Stimulated activated CD4-positive, alpha-beta T cell treated with anti-CD3 and anti-CD28 coated beads, Interleukin-15, amount 100 ng/mL, for 48 hours (primary cell): Measurements from ENCODE around the gene IWS1.
A peak's percentile ranks its signal among the peaks of the same experiment; 100 is the strongest.
"Not testable (repeated sequence)": the region's sequence is repeated elsewhere in the genome, so short reads cannot be mapped to it uniquely, and the experiment has no call there.

Experiments used
- DNase-seq, 2 donors: peaks; one replicate each; pipeline ENCODE4 v3.0.0-alpha.2; 2020; ENCODE audit warnings: low read depth in 2 of 2

Gene IWS1

GRCh38 chr2:127526132-127527000 lies at the start of gene IWS1:
IWS1 (minus strand) TSS chr2:127526489; CDS start chr2:127526208, 281 bp downstream.
- peak; percentile 88 to 89 for DNase-seq

DNA sequence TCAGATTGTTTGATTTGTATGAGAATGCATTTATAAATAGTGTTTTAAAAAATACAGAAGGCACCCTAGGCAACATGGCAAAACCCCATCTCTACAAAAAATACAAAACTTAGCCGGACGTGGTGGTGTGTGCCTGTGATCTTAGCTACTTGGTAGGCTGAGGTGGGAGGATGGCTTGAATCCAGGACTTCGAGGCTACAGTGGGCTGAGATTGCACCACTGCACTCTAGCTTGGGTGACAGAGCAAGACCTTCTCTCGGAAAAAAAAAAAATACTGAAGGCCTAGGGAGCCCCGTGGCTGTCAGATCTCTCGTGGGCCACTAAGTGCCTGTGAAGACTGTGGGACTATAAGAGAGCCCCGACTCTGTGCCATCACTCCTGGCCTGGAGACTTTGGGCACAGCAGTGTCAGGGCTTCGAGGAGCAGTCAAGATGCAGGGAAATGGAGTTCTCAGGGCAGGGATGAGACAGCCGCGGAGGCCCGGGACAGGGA lies 49.7 kb upstream of the IWS1 start:
- DNase-seq: no peak

DNA sequence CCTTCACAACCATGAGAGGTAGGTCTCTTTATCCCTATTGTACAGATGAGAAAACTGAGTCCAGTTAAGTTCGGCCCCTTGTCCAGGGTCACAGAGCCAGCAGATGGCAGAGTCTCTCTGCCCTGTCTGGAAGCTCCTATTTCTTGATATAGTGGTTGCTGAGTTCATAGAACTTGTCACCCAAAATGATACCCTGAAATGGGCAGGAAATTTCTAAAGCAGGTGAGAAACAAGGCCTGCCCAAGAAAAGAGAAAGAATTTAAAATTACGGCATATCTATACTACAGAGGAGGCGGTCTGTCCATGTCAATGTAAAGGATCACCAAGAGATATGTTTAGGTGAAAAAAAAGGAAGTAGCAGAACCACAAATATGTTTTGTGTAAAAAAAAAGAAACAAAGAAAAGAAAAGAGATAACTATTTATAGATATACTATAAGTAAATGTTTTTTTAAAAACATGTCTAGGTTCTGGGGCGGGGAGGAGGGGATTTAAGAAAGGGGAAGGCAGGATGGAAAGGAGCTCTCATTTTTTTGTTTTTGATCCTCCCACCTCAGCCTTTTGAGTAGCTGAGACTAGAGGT lies 49.0 kb upstream of the IWS1 start:
- no peak for DNase-seq

DNA sequence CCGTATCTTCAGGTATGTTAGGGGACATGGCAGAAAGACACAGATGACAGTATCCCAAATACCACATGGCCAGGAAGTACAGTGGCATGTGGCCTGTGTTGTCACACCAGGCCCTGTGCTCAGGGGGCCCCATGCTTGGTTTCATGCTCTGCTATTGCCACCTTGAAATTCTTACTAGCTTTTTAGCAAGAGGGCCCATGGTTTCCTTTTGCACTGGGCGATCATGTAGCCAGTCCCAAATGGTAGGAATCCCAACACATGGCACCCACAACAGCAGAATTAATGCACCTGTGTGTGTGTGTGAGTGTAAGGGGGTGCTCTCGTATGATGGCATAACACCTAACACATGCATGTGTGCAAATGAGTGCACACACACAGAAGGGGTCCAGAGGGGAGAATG lies 48.4 kb upstream of the IWS1 start:
- DNase-seq: no peak

DNA sequence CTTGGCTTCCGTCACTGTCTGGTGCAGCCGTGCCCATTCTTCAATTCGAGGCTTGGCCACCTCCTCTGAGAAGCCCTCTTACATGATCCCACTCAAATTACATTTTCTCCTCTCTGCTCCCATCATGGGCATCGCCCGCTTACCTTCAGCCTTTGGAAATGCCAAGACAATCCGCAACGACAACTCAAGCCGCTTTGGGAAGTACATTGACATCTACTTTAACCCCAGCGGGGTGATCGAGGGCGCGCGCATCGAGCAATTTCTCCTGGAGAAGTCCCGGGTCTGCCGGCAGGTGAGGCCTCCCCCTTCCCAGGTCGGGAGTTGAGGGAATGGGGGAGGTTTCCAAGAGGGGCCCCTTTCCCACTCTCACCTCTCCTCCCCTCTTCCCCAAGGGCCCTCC lies 47.5 kb upstream of the IWS1 start:
- no peak for DNase-seq

DNA sequence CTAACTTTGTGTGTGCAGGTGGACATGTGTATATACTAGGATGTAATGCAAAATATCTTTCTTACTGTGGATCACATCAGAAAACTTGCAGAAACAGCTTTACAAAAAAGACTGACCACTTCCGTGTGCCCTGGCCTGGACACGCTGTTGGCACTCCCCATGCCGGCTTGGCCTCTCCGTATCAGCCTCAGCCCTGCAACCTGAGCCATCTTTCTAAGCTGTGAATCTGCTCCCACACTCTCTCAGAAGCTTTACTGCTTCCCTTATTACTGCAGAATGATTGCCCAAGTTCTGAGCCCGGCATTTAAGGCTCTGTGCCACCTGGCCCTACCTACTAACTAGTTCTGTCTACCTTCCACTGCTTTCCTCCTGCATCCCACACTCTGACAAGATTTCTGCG lies 47.0 kb upstream of the IWS1 start:
- DNase-seq: no peak

GRCh38 chr2:127572841-127573240 lies 46.6 kb upstream of the IWS1 start:
- no peak for DNase-seq

GRCh38 chr2:127572352-127572751 lies 46.1 kb upstream of the IWS1 start:
- DNase-seq: not testable (repeated sequence)

- no peak for DNase-seq
These were observed 44.3 kb upstream of the IWS1 start for GRCh38 chr2:127570282-127571250.

DNA sequence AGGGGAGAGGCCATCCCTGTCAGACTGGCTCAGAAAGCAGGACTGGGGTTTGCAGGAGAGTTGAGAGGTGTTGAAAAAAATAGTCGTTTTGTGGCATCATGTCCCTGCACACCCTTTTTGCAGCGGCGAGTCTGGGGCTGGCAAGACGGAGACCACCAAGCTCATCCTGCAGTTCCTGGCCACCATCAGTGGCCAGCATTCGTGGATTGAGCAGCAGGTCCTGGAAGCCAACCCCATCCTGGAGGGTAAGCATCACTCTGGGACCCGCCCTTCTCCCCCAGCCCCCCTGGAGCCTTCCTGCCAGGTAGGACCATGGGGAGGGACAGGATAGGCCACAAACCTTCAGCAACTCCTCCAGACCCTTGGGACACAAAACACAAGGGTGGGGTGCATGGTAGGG lies 43.4 kb upstream of the IWS1 start:
- DNase-seq: no peak

- no peak for DNase-seq
These were observed 41.8 kb upstream of the IWS1 start for GRCh38 chr2:127568128-127568527.

DNA sequence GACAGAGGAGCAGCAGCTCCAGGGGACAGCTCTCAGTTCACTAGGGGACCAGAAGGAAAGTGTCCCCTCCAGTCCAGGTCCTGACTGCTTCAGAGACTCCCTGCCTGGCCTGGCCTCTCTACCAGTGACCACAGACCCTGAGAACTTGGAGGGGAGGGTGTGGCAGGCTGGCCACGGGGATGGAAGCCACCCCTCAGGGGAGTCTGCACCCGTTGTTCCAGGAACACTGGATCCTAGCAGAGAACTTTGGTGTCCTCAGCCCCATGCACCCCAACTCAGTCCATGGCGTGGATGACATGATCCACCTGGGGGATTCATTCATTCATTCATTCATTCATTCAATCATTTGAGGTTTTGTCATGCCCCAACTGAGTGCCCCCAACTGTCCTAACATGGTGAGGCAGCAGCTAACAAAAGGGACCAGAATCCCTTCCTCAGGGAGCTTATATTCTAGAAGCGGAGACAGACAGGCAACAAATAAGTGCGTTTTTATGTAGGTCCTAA lies 41.1 kb upstream of the IWS1 start:
- no peak for DNase-seq

GRCh38 chr2:127566576-127566975 lies 40.3 kb upstream of the IWS1 start:
- DNase-seq: no peak

DNA sequence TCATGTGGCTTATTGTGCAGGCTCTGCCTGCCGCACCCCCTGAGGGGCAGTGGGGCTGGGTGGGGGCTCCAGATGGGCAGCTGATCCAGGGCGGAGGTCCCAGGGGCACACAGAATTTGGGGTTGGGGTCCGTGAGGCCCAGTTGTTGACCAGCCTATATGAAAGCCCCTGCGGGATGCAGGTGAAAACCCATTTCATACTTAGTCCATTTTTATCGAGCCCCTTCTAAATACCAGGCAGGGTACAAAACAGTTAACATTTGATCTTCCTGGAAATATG lies 39.8 kb upstream of the IWS1 start:
- no peak for DNase-seq

DNA sequence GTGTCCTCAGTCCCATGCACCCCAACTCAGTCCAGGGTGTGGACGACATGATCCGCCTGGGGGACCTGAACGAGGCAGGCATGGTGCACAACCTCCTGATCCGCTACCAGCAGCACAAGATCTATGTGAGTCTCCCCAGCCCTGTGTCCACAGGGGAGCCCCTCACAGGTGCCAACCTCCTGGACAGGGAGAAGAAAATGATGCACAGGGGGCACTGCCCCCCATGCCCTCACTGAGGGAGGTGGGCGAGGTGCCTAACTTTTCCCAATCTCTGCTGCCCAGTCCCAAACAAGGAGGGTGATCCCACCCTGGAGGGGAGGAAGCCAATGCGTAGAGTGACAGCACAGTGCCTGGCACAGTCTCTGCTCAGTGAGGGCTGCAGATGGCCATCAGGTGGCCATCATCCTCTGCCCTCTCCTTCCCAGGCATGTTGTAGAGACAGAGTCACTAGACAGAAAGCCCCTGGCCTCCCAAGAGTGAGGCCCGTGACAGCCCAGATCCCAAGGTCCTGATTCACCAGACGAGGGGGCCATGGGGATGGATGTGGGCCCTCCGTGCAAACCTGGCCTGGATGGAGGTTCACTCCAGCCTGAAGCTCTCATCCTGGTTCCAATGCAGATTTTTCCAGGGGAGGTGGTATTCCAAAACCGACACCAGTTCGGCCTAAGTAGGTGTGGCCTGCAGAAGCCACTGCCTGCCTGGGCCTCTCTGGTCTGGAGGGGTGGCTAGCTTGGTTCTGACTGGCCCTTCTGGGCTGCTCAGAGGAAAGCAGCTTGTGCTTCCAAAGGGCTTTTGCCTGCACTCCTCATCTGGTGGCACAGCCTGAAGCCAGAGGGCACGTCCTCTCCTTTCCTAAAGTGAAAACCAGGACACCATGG lies 39.2 kb upstream of the IWS1 start:
- no peak for DNase-seq

DNA sequence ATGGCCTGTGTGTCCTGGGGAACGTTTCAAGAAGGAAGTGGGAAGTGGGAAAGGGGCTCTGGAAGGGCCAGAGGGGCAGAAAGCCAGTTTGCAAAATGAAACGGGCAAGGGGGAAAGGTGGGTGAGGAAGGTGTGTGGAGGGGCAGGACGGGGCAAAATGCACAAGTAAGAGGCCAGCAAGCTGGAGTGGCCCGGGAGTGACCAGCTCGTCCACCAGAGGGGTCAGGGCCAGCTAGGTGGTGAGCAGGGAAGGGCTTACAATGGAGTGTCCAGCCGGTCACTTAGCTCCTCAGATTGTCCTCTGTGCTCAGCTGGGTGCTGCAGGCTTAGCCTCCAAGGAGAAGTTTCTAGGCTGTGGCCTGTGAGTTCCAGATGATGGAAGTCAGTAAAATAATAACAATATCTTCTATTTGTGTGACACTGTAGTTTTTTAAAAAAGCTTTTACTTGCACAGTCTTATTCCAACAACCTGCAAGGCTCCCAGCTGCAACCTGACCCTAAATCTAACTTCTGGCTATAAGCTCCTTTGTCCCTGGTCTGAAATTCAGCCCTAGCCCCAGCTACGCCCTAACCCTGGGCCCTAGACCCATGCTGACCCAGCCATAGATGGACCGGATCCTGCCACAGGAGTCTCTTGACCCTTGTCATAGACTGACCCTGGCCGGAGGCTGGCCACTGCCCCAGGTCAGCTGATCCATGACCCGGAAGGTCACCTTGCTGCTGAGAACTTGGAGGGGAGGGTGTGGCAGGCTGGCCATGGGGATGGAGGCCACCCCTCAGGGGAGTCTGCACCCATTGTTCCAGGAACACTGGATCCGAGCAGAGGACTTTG lies 38.4 kb upstream of the IWS1 start:
- DNase-seq: no peak

- DNase-seq: peak in 1 of 2 donors; percentile 4
These were observed 37.5 kb upstream of the IWS1 start for GRCh38 chr2:127563458-127564428.

DNA sequence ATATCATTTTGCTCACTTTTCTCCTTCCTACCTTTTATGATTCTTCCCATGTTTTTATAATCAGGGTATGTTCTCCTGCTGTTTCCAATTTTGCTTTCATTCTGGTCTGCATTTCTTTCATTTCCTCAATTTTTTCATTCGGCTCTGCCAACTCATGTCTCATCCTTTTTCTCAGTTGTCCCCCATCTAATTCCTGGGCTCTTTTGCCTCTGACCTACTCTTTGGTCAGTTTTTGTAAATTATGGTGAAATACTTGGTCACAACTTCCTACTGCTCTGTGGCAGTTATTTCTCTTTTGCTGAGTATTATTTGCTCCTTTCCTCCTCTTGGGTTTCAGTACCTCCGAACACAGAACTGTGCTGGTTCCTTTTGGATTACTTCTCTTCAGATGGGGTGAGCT lies 36.6 kb upstream of the IWS1 start:
- DNase-seq: no peak

DNA sequence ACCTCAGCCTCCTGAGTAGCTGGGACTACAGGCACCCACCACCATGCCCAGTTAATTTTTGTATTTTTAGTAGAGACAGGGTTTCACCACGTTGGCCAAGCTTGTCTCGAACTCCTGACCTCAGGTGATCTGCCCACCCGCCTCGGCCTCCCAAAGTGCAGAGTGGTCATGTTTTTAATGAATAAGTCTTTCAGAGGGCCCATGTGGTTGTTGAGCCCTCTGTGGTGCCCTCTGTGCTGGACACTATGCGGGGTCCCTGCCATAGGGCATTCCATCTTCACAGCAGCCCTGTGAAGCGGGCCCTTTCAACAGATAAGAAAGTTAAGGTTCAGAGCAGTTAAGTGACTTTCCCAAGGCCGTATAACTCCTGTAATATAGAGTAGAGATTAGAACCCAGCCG lies 35.1 kb upstream of the IWS1 start:
- no peak for DNase-seq
